Measurements from ENCODE around the gene DENND4C. TPM values are rescaled to one million over a fixed set of nuclear protein-coding genes. Genes with fewer than 3 reads are reported as not detected.
"Not testable (repeated sequence)": the region's sequence is repeated elsewhere in the genome, so short reads cannot be mapped to it uniquely, and the experiment has no call there.

The DENND4C gene
- total RNA-seq, result 71.3 and 76.8 TPM in 2 replicates

DNA sequence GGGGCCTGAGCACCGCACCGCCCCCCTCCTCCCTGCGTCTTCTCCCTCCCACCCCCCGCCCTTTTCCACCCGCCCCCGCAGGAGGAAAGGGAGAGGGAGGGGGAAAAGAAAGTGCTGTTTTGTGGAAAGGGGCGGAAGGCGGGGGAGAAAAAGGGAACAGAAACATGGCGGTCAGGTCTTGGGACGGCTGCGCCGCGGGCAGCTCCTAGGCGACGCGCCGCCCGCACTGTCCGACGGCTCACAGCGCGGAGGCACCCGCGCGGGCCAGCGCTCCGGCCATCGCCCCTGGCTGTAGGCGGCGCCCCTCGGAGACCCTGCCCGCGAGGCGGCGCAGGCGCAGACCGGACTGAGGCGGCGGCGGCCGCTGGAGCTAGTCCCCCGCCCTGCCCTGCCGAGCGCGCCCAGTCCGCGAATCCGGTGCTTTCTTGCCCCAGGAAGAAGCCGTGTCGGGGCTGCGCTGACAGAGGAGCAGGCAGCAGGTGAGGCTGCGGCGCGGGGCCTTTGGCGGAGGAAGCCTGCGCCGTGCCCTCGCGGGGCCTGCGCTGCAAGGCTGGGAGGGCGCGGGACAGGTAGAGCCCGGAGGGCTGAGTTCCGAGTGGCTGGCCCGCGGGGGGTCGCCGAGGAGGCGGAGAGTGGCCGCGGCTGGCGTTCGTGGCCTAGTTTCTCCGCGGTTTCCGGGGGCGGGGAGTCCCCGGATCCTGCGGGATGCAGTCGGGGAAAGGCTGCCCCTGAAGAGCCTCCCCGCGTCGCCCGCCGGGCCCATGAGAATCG, at the start of gene DENND4C:
DENND4C (plus strand) TSS at position 339 of the 771 bp plus-strand sequence. CDS start 45,482 bp downstream, outside the sequence.
- DNase-seq (ENCODE audit: low read depth in 2 of 2), result peak; percentile 87 to 91

DNA sequence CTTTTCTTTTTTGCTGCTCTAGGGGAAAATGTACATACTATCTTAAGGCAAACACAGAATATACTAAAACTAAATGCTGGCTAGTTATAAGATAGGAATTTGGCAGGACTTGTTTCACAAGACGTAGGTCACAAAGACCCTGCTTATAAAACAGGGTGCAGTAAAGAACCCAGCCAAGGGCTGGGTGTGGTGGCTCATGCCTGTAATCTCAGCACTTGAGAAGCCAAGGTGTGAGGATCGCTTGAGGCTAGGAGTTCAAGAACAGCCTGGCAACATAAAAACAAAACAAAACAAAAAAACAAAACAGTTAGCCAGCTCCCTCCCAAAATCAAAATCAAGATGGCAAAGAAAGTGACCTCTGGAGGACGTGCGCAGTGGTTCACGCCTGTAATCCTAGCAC, 49.5 kb upstream of the DENND4C start:
- DNase-seq (ENCODE audit: low read depth in 2 of 2), result no peak

- DNase-seq (ENCODE audit: low read depth in 2 of 2), result no peak
These were observed 48.9 kb upstream of the DENND4C start for GRCh38 chr9:19181561-19181960.

DNA sequence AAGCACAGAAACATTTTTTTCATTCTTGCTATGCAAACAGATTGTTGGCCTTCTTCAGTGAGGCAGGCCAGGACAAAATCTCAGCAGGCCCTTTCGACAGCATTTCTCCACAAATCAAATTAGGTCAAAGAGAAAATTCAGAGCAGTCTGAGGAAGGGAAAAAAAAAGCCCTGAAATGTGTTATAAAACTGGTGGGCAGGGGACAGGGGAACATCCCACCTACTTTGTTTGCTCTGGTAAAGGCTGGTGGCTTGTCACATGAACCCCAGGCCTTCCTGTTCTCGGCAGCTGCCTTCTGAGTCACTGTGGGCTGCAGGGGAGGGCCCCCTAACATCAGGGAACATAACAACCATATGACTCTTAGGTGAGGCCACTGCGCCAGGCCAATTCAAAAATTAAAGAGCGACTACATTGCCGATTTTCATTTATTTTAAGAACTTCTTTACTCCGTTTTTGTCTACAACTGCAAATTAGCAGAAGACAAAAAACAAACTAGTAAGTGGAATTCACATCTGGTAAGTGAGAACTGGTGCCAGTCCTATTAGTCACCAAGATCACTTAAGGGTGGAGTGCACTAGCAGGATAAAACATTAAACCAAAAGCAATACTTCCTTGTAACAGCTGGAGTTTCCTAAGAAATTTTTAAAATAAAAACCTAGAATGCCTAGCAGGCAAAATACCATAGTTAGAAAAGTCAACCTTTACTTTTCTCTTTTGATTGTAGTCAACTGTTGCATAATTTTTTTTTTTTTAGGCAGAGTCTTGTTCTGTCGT, 46.2 kb upstream of the DENND4C start:
- DNase-seq (ENCODE audit: low read depth in 2 of 2), result peak; percentile 93 to 94

- DNase-seq (ENCODE audit: low read depth in 2 of 2), result no peak
These were observed 45.3 kb upstream of the DENND4C start for GRCh38 chr9:19185191-19185590.

DNA sequence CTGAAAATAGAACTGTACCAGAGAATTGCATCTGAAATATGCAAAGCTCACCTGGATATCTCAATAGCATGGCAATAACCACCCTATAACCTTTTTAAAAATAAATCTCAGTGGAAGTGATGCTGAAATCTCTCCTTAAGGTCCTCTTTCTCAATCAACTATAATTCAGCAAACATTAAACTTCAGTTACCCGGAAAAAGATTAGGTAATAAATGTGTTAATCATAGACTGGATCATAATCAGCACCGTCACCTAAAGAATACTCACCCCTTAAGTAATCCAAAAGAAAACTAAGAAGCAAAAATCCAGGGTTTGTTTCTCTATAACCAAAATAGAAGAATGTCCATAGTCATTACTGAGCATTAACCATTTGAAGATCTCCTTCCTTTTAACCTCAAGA, 44.3 kb upstream of the DENND4C start:
- no peak for DNase-seq (ENCODE audit: low read depth in 2 of 2)

GRCh38 chr9:19188771-19189170, 41.7 kb upstream of the DENND4C start:
- DNase-seq (ENCODE audit: low read depth in 2 of 2), result no peak

- peak; percentile 33 to 54 for DNase-seq (ENCODE audit: low read depth in 2 of 2)
These were observed 38.1 kb upstream of the DENND4C start for GRCh38 chr9:19192202-19193028.

GRCh38 chr9:19193029-19193324, 37.5 kb upstream of the DENND4C start:
- no peak for DNase-seq (ENCODE audit: low read depth in 2 of 2)

DNA sequence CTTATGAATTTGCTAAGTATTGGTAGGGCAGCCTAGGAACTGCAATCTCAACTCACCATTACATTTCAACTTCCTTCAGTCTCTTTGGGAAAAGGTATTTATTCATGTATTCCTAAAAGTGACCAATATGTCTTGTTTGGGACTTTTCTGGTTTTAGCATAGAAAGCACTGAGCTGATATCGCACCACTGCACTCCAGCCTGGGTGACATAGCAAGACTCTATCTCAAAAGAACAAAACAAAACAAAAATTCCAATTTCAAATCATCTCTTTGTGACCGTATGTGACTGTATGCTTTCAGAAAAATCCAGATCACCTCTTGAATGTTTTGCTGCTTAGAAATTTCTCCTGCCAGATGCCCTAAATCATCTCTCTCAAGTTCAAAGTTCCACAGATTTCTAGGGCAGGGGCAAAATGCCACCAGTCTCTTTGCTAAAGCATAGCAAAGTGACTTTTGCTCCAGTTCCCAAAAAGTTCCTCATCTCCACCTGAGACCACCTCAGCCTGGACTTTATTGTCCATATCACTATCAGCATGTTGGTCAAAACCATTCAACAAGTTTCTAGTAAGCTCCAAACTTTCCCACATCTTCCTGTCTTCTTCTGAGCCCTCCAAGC, 37.0 kb upstream of the DENND4C start:
- DNase-seq (ENCODE audit: low read depth in 2 of 2), result not testable (repeated sequence)

DNA sequence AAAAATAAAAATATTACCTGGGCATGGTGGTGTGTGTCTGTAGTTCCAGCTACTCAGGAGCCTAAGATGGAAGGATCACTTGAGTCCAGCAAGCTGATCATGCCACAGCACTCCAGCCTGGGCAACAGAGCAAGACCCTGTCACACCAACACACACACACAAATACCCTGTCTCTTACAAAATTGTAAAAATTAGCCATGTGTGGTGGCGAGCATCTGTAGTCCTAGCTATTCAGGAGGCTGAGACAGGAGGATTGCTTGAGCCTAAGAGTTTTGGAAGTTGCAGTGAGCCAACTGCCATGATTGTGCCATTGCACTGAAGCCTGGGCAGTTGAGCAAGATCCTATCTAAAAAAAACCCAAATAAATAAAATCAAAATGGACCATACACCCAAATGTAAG, 32.1 kb upstream of the DENND4C start:
- no peak for DNase-seq (ENCODE audit: low read depth in 2 of 2)

GRCh38 chr9:19199012-19199411, 31.5 kb upstream of the DENND4C start:
- DNase-seq (ENCODE audit: low read depth in 2 of 2), result no peak

DNA sequence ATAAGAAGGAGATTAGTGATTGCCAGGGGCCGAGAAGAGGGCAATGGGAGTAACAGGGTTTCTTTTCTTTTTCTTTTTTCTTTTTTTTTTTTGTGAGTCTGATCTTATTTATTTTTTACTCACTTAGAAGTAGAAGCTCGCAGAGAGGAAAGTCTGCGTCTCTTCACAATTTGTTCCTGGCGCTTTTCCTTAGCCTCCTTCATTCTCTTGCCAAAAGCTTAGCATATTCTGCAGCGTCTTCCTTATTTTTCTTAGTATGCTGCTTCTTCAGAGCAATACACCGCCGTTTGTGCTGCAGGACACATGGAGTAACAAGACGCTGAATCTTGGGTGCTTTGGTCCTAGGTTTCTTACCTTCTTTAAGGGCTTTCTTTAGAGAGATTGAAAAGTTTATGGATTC, 30.3 kb upstream of the DENND4C start:
- no peak for DNase-seq (ENCODE audit: low read depth in 2 of 2)

DNA sequence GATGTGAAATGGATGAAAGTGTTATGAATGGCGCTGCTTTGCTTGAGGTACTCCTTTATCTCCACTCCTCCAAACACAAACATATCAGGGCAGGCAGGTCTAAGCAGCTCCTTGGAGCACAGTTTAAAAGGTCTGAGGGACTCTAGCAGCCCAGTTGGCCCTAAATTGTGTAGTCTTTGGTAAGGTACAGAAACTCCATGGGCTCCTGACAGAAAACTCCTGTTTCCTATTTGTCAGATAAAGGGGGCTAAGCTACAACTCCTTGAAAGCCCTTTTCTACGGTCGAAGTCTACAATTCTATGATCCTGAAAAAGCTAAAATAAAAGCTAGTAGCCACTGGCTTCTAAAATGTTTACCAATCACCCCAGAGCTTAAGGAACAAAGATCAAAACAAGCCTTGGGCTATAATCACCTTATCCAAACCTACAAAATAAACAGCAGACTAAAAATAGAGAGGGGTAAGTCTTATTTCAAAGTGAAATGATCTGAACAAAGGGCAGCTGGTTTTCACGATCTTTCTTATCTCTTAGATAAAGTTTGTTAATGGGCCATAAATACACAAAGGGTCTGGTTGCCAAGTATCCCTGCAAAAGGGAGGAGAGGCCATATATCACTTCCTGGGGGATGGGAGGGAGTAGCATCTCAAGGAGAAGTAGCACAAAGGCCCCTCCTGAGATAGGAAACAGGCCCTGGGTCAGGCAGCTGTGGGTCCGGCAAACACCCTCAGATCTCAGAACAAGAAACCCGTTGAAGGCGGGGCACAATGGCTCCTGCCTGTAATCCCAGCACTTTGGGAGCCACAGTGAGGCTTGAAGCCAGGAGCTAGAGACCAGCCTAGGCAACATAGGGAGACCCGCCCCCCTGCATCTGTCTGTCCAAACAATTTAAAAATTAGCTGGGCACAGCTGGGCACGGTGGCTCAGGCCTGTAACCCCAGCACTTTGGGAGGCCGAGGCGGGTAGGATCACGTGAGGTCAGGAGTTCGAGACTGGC, 28.3 kb upstream of the DENND4C start:
- no peak for DNase-seq (ENCODE audit: low read depth in 2 of 2)

DNA sequence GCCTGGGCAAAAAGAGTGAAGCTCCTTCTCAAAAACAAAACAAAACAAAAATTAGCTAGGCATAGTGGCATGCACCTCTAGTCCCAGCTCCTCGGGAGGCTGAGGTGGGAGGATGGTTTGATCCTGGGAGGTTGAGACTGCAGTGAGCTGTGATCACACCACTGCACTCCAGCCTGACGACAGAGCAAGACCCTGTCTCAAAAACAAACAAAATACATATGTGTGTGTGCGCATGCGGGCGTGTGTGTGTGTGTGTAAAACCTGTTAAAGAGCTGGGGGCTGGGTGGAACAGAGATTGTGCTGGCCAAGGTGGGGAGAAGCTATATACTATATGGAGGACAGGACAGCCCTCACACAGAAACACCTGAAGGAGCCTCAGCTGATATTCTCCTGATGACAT, 27.4 kb upstream of the DENND4C start:
- DNase-seq (ENCODE audit: low read depth in 2 of 2), result no peak

DNA sequence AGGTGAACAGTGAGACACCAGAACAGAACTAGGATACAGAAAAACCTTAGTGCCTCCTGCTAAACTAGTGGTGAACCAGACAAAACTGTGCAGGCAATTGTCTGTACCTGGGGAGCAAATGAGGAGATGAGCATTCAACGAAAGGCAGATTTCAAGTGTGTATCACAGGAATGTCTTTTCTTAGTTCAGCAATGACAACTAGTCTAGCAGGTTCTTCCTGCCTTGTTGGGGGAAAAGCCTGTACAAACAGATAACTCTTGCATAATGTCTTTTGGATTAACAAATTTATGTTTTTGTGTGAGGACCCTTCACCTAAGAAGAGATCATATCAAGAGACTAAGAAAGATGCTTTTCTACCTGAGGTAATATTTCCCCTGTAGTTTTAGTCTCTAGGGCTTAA, 21.8 kb upstream of the DENND4C start:
- DNase-seq (ENCODE audit: low read depth in 2 of 2), result no peak

GRCh38 chr9:19209188-19209587, 21.3 kb upstream of the DENND4C start:
- DNase-seq (ENCODE audit: low read depth in 2 of 2), result no peak

GRCh38 chr9:19213823-19214222, 16.7 kb upstream of the DENND4C start:
- DNase-seq (ENCODE audit: low read depth in 2 of 2), result no peak

DNA sequence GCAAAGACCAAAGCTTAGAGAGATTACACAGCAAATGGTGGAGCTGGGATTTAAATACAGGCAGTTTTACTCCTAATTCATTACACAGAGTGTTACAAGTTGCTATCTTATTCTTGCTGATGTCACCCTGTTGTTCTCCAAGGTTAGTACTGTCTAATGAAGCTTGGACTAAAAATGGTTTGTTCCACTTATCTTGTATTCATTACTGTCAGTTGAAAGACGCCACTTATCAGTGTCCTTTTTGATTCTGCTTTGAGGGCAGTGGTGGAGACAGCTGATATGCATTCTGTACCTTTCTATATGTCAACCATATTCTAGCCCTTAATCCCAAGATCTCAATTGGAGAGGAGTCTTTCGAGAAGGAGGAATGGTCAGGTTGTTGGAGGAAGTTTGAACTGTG, 14.0 kb upstream of the DENND4C start:
- no peak for DNase-seq (ENCODE audit: low read depth in 2 of 2)

- no peak for DNase-seq (ENCODE audit: low read depth in 2 of 2)
These were observed 9.2 kb upstream of the DENND4C start for GRCh38 chr9:19221326-19221725.

GRCh38 chr9:19223724-19224123, 6.8 kb upstream of the DENND4C start:
- DNase-seq (ENCODE audit: low read depth in 2 of 2), result no peak

All from lung microvascular endothelial cell (primary cell).